Right lobe of liver (tissue), 4 donors: ENCODE results near the gene PIK3C2B.

Experiments used
- POLR2A ChIP-seq: fragments of 450-650 bp; IDR thresholded peaks from one replicate; pipeline ENCODE4 v1.6.1; 2017; ENCODE audit warnings: antibody characterized with exemption, mild to moderate bottlenecking
- TF ChIP-seq, protein P1 (sequence below), 4 donors: fragments of 200-600 bp in 3 of 4; fragments of 450-650 bp in 1 of 4; IDR thresholded peaks; one replicate each; pipeline versions ENCODE4 v1.5.1 to v1.8.0; 2016 to 2022; ENCODE audit warnings: antibody characterized with exemption in 4 of 4, mild to moderate bottlenecking in 2 of 4
- donor health status: DM: no; HTN: no; CAD: no.
- donor health status: DM: no; HTN: no; CAD: no.
- donor health status: DM: no; HTN: yes; CAD: no.

- TF ChIP-seq, protein P1, sequence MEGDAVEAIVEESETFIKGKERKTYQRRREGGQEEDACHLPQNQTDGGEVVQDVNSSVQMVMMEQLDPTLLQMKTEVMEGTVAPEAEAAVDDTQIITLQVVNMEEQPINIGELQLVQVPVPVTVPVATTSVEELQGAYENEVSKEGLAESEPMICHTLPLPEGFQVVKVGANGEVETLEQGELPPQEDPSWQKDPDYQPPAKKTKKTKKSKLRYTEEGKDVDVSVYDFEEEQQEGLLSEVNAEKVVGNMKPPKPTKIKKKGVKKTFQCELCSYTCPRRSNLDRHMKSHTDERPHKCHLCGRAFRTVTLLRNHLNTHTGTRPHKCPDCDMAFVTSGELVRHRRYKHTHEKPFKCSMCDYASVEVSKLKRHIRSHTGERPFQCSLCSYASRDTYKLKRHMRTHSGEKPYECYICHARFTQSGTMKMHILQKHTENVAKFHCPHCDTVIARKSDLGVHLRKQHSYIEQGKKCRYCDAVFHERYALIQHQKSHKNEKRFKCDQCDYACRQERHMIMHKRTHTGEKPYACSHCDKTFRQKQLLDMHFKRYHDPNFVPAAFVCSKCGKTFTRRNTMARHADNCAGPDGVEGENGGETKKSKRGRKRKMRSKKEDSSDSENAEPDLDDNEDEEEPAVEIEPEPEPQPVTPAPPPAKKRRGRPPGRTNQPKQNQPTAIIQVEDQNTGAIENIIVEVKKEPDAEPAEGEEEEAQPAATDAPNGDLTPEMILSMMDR (IDR thresholded peaks at IDR 0.05), result no peak
- peak; percentile 92 for TF ChIP-seq POLR2A
Measured at GRCh38 chr1:204516180-204516879, 21.7 kb upstream of the PIK3C2B start, which contains the start of gene MDM4.
